ENCODE data around the gene RNF44. TPM values are rescaled to one million over a fixed set of nuclear protein-coding genes. Genes with fewer than 3 reads are reported as not detected.

RNF44 gene
- total and polyA plus RNA-seq, 2 donors (not counting 3 experiments of a cell fraction or from before 2014, with no cell fraction given), result 19.8 to 50.2 TPM

GRCh38 chr5:176568657-176569056 is 31.5 kb upstream of the RNF44 start:
- H4K20me1 ChIP-seq (replicated peaks; ENCODE audit: control insufficient read depth, extremely low read depth, insufficient read depth, low read length), result no peaks in the 10 kb centered on the region
- H3K4me1 ChIP-seq (ENCODE audit: control insufficient read depth, extremely low read depth, insufficient read depth, low read length), result no peaks in the 10 kb centered on the region
- TF ChIP-seq MYC (IDR thresholded peaks at IDR 0.05; ENCODE audit: low read depth, low read length), result no peak
- TF ChIP-seq GATA2 (IDR thresholded peaks at IDR 0.05; ENCODE audit: insufficient read depth, insufficient read length, low read depth, low read length), result no peak
- no peak for DNase-seq (ENCODE audit: low read depth, low spot score)
- ChIA-PET POLR2A (no interaction called here), CTCF (no interaction called here)
- no peak overlapping the region for H3K27ac ChIP-seq (ENCODE audit: insufficient read depth, low read depth, low read length)
- H3K36me3 ChIP-seq (ENCODE audit: control insufficient read depth in 2 of 2, extremely low read depth in 1 of 2, insufficient read depth in 2 of 2, low read length in 2 of 2), result no peaks in the 10 kb centered on the region
- intact Hi-C loops (cut with micrococcal nuclease), result no loop called here
- BruUV-seq (replicated peaks), result no TSS peak
- no peaks in the 10 kb centered on the region for H3K9me1 ChIP-seq (replicated peaks; ENCODE audit: control insufficient read depth, extremely low read depth, insufficient read depth, low read length)
- H2AFZ ChIP-seq (ENCODE audit: low read depth, low read length), result no peak overlapping the region
- H3K9ac ChIP-seq (replicated peaks; ENCODE audit: extremely low read depth, insufficient read depth, low read length), result no peak overlapping the region
- H3K27me3 ChIP-seq (ENCODE audit: control insufficient read depth in 2 of 2, insufficient read depth in 2 of 2, low read length in 2 of 2), result no peaks in the 10 kb centered on the region
- dilution Hi-C loops (cut with MboI; ENCODE audit: extremely low pct_ligation_motif_present, low sequenced_read_pairs), result no loop called here
- FAIRE-seq, result no peak
- H3K79me2 ChIP-seq (ENCODE audit: control insufficient read depth, insufficient read depth, low read length), result no peaks in the 10 kb centered on the region
- H3K4me3 ChIP-seq (replicated peaks in 1 of 3; ENCODE audit: insufficient read depth in 1 of 3, low read depth in 1 of 3, low read length in 3 of 3), result no peak overlapping the region
- H3K4me2 ChIP-seq (ENCODE audit: insufficient read depth, low read length), result no peak overlapping the region
- no peaks in the 10 kb centered on the region for H3K9me3 ChIP-seq (replicated peaks; ENCODE audit: control insufficient read depth, insufficient read depth, low read length)

GRCh38 chr5:176565760-176566288 is 28.6 kb upstream of the RNF44 start:
- no peak overlapping the region for H3K9ac ChIP-seq (replicated peaks; ENCODE audit: extremely low read depth, insufficient read depth, low read length)

More at GRCh38 chr5:176565760-176566288, 28.6 kb upstream of the RNF44 start:
- Histone ChIP-seq H3K27me3 (ENCODE audit: control insufficient read depth in 2 of 2, insufficient read depth in 2 of 2, low read length in 2 of 2) (peaks cover 0 to 1% of the 10 kb centered on the region in 2 experiments), H3K79me2 (ENCODE audit: control insufficient read depth, insufficient read depth, low read length) (no peaks in the 10 kb centered on the region), H3K9me3 (replicated peaks; ENCODE audit: control insufficient read depth, insufficient read depth, low read length) (no peaks in the 10 kb centered on the region), H2AFZ (ENCODE audit: low read depth, low read length) (no peak overlapping the region), H3K4me1 (ENCODE audit: control insufficient read depth, extremely low read depth, insufficient read depth, low read length) (no peaks in the 10 kb centered on the region), H3K4me2 (ENCODE audit: insufficient read depth, low read length) (no peak overlapping the region), H3K27ac (ENCODE audit: insufficient read depth, low read depth, low read length) (no peak overlapping the region), H3K4me3 (replicated peaks in 1 of 3; ENCODE audit: insufficient read depth in 1 of 3, low read depth in 1 of 3, low read length in 3 of 3) (no peak overlapping the region), H4K20me1 (replicated peaks; ENCODE audit: control insufficient read depth, extremely low read depth, insufficient read depth, low read length) (no peaks in the 10 kb centered on the region), H3K9me1 (replicated peaks; ENCODE audit: control insufficient read depth, extremely low read depth, insufficient read depth, low read length) (no peaks in the 10 kb centered on the region), H3K36me3 (ENCODE audit: control insufficient read depth in 2 of 2, extremely low read depth in 1 of 2, insufficient read depth in 2 of 2, low read length in 2 of 2) (no peaks in the 10 kb centered on the region)
- FAIRE-seq, result no peak
- dilution Hi-C loops (cut with MboI; ENCODE audit: extremely low pct_ligation_motif_present, low sequenced_read_pairs), result no loop called here
- no peak for TF ChIP-seq POLR2AphosphoS5 (IDR thresholded peaks at IDR 0.05; ENCODE audit: insufficient read depth, low read depth, low read length)
- no peak for TF ChIP-seq POLR2A (IDR thresholded peaks at IDR 0.05; ENCODE audit: low read depth, low read length)
- no peak for TF ChIP-seq FOS (IDR thresholded peaks at IDR 0.05; ENCODE audit: borderline replicate concordance, insufficient read depth, low read length)
- TF ChIP-seq GATA2 (IDR thresholded peaks at IDR 0.05; ENCODE audit: insufficient read depth, insufficient read length, low read depth, low read length), result no peak
- TF ChIP-seq CTCF (IDR thresholded peaks at IDR 0.05; ENCODE audit: extremely low read depth in 1 of 2, insufficient read depth in 1 of 2, low read depth in 1 of 2, low read length in 2 of 2), result no peak
- TF ChIP-seq JUN (IDR thresholded peaks at IDR 0.05; ENCODE audit: borderline replicate concordance, insufficient read depth, insufficient read length, low read depth), result no peak
- no peak for TF ChIP-seq MAX (IDR thresholded peaks at IDR 0.05; ENCODE audit: insufficient read depth, insufficient read length)
- no peak for TF ChIP-seq EZH2 (IDR thresholded peaks at IDR 0.05; ENCODE audit: borderline replicate concordance, low read depth, low read length, severe bottlenecking)
- no peak for TF ChIP-seq MYC (IDR thresholded peaks at IDR 0.05; ENCODE audit: low read depth, low read length)
- no TSS peak for BruUV-seq (replicated peaks)
- DNase-seq (ENCODE audit: low read depth, low spot score), result no peak
- CTCF ChIA-PET, result no interaction called here
- intact Hi-C loops (cut with micrococcal nuclease), result no loop called here
- POLR2A ChIA-PET, result no interaction called here
